ENCODE data around the gene RPS18. TPM values are rescaled to one million over a fixed set of nuclear protein-coding genes. Genes with fewer than 3 reads are reported as not detected.
A peak's percentile ranks its signal among the peaks of the same experiment; 100 is the strongest.

Gene RPS18
- total RNA-seq, 2 experiments from 2014 or later: 4,317 to 7,191 TPM

GRCh38 chr6:33324125-33324524, 52.2 kb downstream of the RPS18 start:
- intact Hi-C loops (cut with micrococcal nuclease; ENCODE audit: unreplicated experiment): loop anchor here (1.0 kb wide), 2 partner anchors 21 to 67 kb away; partner anchors contain the start of gene KIFC1
- Histone ChIP-seq H3K4me2 (ENCODE audit: low read length) (peak overlapping the region; percentile 93), H3K9me3 (ENCODE audit: low read length) (no peaks in the 10 kb centered on the region), H3K36me3 (ENCODE audit: insufficient read depth, low read length) (peaks cover 28% of the 10 kb centered on the region), H3K79me2 (ENCODE audit: insufficient read depth, low read depth, low read length) (peaks cover 36% of the 10 kb centered on the region), H2AFZ (ENCODE audit: low read length) (no peak overlapping the region; the same call in 1 of the 2 replicates), H3K9me2 (ENCODE audit: insufficient read depth, low read length) (no peaks in the 10 kb centered on the region), H3K27ac (ENCODE audit: low read depth, low read length, poor library complexity, severe bottlenecking) (peak overlapping the region; percentile 98), H3K4me1 (ENCODE audit: insufficient read depth, low read length, poor library complexity, severe bottlenecking) (peaks cover 50% of the 10 kb centered on the region), H4K20me1 (ENCODE audit: insufficient read depth, low read length) (no peaks in the 10 kb centered on the region), H3K4me3 (ENCODE audit: low read depth, low read length, poor library complexity, severe bottlenecking) (peak overlapping the region; percentile 88)
- DNase-seq (ENCODE audit: low spot score): peak; percentile 91
- TF ChIP-seq EZH2phosphoT487 (IDR thresholded peaks at IDR 0.05; ENCODE audit: borderline replicate concordance, low read depth, low read length) (no peak), CTCF (conservative IDR thresholded peaks at IDR 0.05; ENCODE audit: low read length) (no peak)
- no TSS peak for BruUV-seq (replicated peaks)
- ChIA-PET POLR2A (interaction anchor here (0.6 to 2.1 kb wide), 7 partner anchors 10 to 1910 kb away, joined by 3 to 21 read pairs (median 5); partner anchors contain the start of genes SYNGAP1 and TAPBP), CTCF (ENCODE audit: unreplicated experiment) (no interaction called here)

Small RNA genes within 50 kb of the gene (microRNA-seq; reads per million reads assigned to microRNA genes)
- not detected for gene MIR6834 (ENCODE audit: borderline replicate concordance)
- not detected for gene MIR6873 (ENCODE audit: borderline replicate concordance)

Other genes starting within 250 kb of the RPS18 start
- 306 and 388 TPM in 2 replicates for gene HLA-DPA1, start 198.4 kb upstream of the RPS18 start, total RNA-seq (2014; rRNA removed; shearing (Covaris generic))
- gene HLA-DPA1, start 198.4 kb upstream of the RPS18 start, total RNA-seq (2022): 253 and 256 TPM in 2 replicates
- gene HLA-DPB1, start 196.1 kb upstream of the RPS18 start, total RNA-seq (2014; rRNA removed; shearing (Covaris generic)): 117 and 139 TPM in 2 replicates
- 74.5 and 78.5 TPM in 2 replicates for gene HLA-DPB1, start 196.1 kb upstream of the RPS18 start, total RNA-seq (2022)
- gene COL11A2, start 79.6 kb upstream of the RPS18 start, total RNA-seq (2014; rRNA removed; shearing (Covaris generic)): 3.5 and 5.2 TPM in 2 replicates
- gene COL11A2, start 79.6 kb upstream of the RPS18 start, total RNA-seq (2022): 4.5 and 4.6 TPM in 2 replicates
- 30.6 and 32.5 TPM in 2 replicates for gene RXRB, start 71.4 kb upstream of the RPS18 start, total RNA-seq (2014; rRNA removed; shearing (Covaris generic))
- gene RXRB, start 71.4 kb upstream of the RPS18 start, total RNA-seq (2022): 47.3 and 48.5 TPM in 2 replicates
- gene SLC39A7, start 71.2 kb upstream of the RPS18 start, total RNA-seq (2014; rRNA removed; shearing (Covaris generic)): 22.9 and 29.2 TPM in 2 replicates
- 48.3 and 53.2 TPM in 2 replicates for gene SLC39A7, start 71.2 kb upstream of the RPS18 start, total RNA-seq (2022)
- gene HSD17B8, start 67.4 kb upstream of the RPS18 start, total RNA-seq (2014; rRNA removed; shearing (Covaris generic)): 11.6 and 21.4 TPM in 2 replicates
- 18.8 and 23.5 TPM in 2 replicates for gene HSD17B8, start 67.4 kb upstream of the RPS18 start, total RNA-seq (2022)
- gene RING1, start 63.6 kb upstream of the RPS18 start, total RNA-seq (2014; rRNA removed; shearing (Covaris generic)): 25.0 and 31.8 TPM in 2 replicates
- 40.0 and 42.7 TPM in 2 replicates for gene RING1, start 63.6 kb upstream of the RPS18 start, total RNA-seq (2022)
- 50.4 and 53.5 TPM in 2 replicates for gene VPS52, start 199 bp upstream of the RPS18 start, total RNA-seq (2014; rRNA removed; shearing (Covaris generic))
- 73.5 and 80.3 TPM in 2 replicates for gene VPS52, start 199 bp upstream of the RPS18 start, total RNA-seq (2022)
- gene B3GALT4, start 5.0 kb downstream of the RPS18 start, total RNA-seq (2014; rRNA removed; shearing (Covaris generic)): 13.1 and 14.2 TPM in 2 replicates
- gene B3GALT4, start 5.0 kb downstream of the RPS18 start, total RNA-seq (2022): 14.1 and 17.3 TPM in 2 replicates
- gene WDR46, start 17.2 kb downstream of the RPS18 start, total RNA-seq (2014; rRNA removed; shearing (Covaris generic)): 127 and 129 TPM in 2 replicates
- 71.4 and 83.3 TPM in 2 replicates for gene WDR46, start 17.2 kb downstream of the RPS18 start, total RNA-seq (2022)
- 72.5 and 112 TPM in 2 replicates for gene PFDN6, start 17.5 kb downstream of the RPS18 start, total RNA-seq (2014; rRNA removed; shearing (Covaris generic))
- gene PFDN6, start 17.5 kb downstream of the RPS18 start, total RNA-seq (2022): 65.4 and 90.6 TPM in 2 replicates
- 27.2 and 27.3 TPM in 2 replicates for gene RGL2, start 26.9 kb downstream of the RPS18 start, total RNA-seq (2014; rRNA removed; shearing (Covaris generic))
- gene RGL2, start 26.9 kb downstream of the RPS18 start, total RNA-seq (2022): 67.1 and 67.6 TPM in 2 replicates
- gene TAPBP, start 42.0 kb downstream of the RPS18 start, total RNA-seq (2014; rRNA removed; shearing (Covaris generic)): 73.6 and 106 TPM in 2 replicates
- 148 and 150 TPM in 2 replicates for gene TAPBP, start 42.0 kb downstream of the RPS18 start, total RNA-seq (2022)
- 17.4 and 21.6 TPM in 2 replicates for gene ZBTB22, start 45.7 kb downstream of the RPS18 start, total RNA-seq (2014; rRNA removed; shearing (Covaris generic))
- 14.1 and 18.5 TPM in 2 replicates for gene ZBTB22, start 45.7 kb downstream of the RPS18 start, total RNA-seq (2022)
- gene DAXX, start 50.9 kb downstream of the RPS18 start, total RNA-seq (2014; rRNA removed; shearing (Covaris generic)): 77.5 and 79.2 TPM in 2 replicates
- 93.3 and 97.8 TPM in 2 replicates for gene DAXX, start 50.9 kb downstream of the RPS18 start, total RNA-seq (2022)
- gene KIFC1, start 119.7 kb downstream of the RPS18 start, total RNA-seq (2014; rRNA removed; shearing (Covaris generic)): 133 and 138 TPM in 2 replicates
- 167 and 176 TPM in 2 replicates for gene KIFC1, start 119.7 kb downstream of the RPS18 start, total RNA-seq (2022)
- 19.9 and 21.4 TPM in 2 replicates for gene PHF1, start 138.9 kb downstream of the RPS18 start, total RNA-seq (2014; rRNA removed; shearing (Covaris generic))
- gene PHF1, start 138.9 kb downstream of the RPS18 start, total RNA-seq (2022): 30.2 and 35.0 TPM in 2 replicates
- 147 and 164 TPM in 2 replicates for gene CUTA, start 146.0 kb downstream of the RPS18 start, total RNA-seq (2014; rRNA removed; shearing (Covaris generic))
- gene CUTA, start 146.0 kb downstream of the RPS18 start, total RNA-seq (2022): 165 and 175 TPM in 2 replicates
- gene SYNGAP1, start 148.0 kb downstream of the RPS18 start, total RNA-seq (2014; rRNA removed; shearing (Covaris generic)): 5.4 and 5.6 TPM in 2 replicates
- 30.7 and 32.3 TPM in 2 replicates for gene SYNGAP1, start 148.0 kb downstream of the RPS18 start, total RNA-seq (2022)
- gene ZBTB9, start 182.5 kb downstream of the RPS18 start, total RNA-seq (2014; rRNA removed; shearing (Covaris generic)): 7.7 and 11.2 TPM in 2 replicates
- 6.8 and 7.3 TPM in 2 replicates for gene ZBTB9, start 182.5 kb downstream of the RPS18 start, total RNA-seq (2022)